HEK293T (cell line): ENCODE data around the gene MTG2.

ENCODE experiments used
- BHLHE40 ChIP-seq: fragments of 450-650 bp; IDR thresholded peaks from 2 replicates; pipeline ENCODE4 v1.6.1; 2016; ENCODE audit warnings: mild to moderate bottlenecking, moderate library complexity, borderline replicate concordance
- FOXA1 ChIP-seq: fragments of 450-650 bp; IDR thresholded peaks from 2 replicates; pipeline ENCODE4 v1.6.1; 2016; ENCODE audit warnings: mild to moderate bottlenecking
- FOXK2 ChIP-seq: fragments of 450-650 bp; IDR thresholded peaks from 2 replicates; pipeline ENCODE4 v1.6.1; 2016; ENCODE audit warnings: mild to moderate bottlenecking
- L3MBTL2 ChIP-seq: fragments of 450-650 bp; conservative IDR thresholded peaks from 2 replicates; pipeline ENCODE4 v1.6.1; 2016; ENCODE audit warnings: mild to moderate bottlenecking
- NFRKB ChIP-seq: fragments of 450-650 bp; IDR thresholded peaks from 2 replicates; pipeline ENCODE4 v1.6.1; 2016; ENCODE audit warnings: mild to moderate bottlenecking, moderate library complexity
- PKNOX1 ChIP-seq: fragments of 450-650 bp; IDR thresholded peaks from 2 replicates; pipeline ENCODE4 v1.6.1; 2016
- SP1 ChIP-seq: fragments of 450-650 bp; IDR thresholded peaks from 2 replicates; pipeline ENCODE4 v1.6.1; 2017
- TARDBP ChIP-seq: fragments of 450-650 bp; IDR thresholded peaks from 2 replicates; pipeline ENCODE4 v1.6.1; 2016
- ZNF384 ChIP-seq: fragments of 450-650 bp; IDR thresholded peaks from 2 replicates; pipeline ENCODE4 v1.6.1; 2016

- no peak for TF ChIP-seq NFRKB
- no peak for TF ChIP-seq TARDBP
- TF ChIP-seq ZNF384, result no peak
- no peak for TF ChIP-seq L3MBTL2
- TF ChIP-seq FOXK2, result no peak
- TF ChIP-seq FOXA1, result no peak
- no peak for TF ChIP-seq BHLHE40
- TF ChIP-seq SP1, result no peak
- TF ChIP-seq PKNOX1, result no peak
These were observed 35.3 kb upstream of the MTG2 start for GRCh38 chr20:62147528-62147927.
